ENCODE results near the gene CDYL.

CDYL gene

GRCh38 chr6:4935975-4936680 lies 159.9 kb downstream of the CDYL start:
- DNase-seq (ENCODE audit: low read depth in 2 of 2) = no peak

GRCh38 chr6:4936681-4937041 lies 160.5 kb downstream of the CDYL start:
- DNase-seq (ENCODE audit: low read depth in 2 of 2) = no peak

DNA sequence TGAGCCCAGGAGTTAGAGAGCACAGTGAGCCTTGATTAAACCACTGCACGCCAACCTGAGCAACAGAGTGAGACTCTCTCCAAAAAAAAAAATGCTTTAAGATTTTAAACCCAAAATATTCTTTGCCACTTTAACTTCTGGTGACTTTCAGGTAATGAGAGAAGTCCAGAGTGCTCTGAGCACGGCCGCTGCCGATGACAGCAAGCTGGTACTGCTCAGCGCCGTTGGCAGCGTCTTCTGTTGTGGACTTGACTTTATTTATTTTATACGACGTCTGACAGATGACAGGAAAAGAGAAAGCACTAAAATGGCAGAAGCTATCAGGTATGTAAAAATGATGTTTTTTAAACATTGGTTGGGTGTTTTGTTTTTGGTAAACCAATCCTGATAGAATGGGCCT lies 161.2 kb downstream of the CDYL start:
- DNase-seq (ENCODE audit: low read depth in 2 of 2) = no peak

DNA sequence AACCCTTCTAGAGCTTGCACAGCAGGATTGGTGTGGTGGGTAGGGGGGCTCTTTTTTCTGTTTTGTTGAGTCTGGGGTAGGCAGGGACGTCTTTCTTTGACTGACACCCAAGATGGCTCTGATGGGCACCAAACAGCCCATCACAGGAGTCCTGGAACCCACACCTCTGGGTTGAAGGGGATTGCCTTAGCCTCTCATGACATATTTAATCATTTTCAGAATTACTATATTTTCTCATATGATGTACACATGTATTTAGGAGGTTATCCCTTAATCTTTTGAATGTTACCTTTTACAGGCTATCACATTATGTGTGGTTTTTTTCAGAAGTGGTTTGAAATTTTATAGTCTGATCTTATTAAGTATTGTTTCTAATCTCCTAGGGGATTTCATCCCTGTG lies 163.0 kb downstream of the CDYL start:
- DNase-seq (ENCODE audit: low read depth in 2 of 2) = no peak

- no peak for DNase-seq (ENCODE audit: low read depth in 2 of 2)
Observed at GRCh38 chr6:4940416-4940815, 164.2 kb downstream of the CDYL start.

DNA sequence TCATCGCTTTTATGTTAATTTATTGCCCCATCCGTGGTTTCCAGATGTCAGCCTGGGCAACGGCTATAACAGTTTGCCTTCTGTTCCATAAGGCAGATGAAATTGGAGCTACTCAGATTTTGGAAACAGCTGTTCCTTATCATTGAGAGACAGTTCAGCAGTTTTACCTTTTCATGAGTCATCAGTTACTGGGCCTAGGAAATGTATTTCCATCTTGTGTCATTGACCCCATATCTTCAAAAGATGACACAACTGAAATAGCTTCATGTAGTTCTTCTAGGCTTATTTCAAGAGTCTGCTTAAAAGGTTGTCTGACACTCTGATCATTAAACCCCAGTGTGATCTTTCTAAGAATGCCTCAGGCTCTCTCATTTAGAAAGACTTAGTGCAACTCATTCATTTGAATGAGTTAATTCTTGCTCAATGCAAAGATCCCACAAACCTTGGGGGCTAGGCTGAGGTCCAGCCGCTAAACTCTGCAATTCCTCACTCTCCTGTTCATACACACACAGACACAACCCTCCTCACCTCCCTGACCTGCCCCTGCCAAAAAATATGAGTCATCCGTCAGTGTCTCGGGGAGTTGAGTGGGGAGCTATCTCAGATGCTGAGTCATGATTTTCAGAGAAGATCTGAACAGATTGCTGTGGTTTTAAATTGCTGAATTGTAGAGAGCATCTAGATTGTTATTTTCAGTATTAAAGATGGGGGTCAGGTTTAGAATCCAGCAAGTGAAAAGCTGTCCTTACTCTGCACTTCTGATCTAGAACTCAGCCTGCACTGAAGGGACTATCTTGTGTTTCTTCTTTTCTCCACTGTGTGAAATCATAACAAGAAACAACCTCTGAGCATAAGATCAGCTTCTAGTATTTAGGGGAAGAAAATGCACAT lies 165.8 kb downstream of the CDYL start:
- DNase-seq (ENCODE audit: low read depth in 2 of 2) = no peak

GRCh38 chr6:4942673-4943009 lies 166.4 kb downstream of the CDYL start:
- DNase-seq (ENCODE audit: low read depth in 2 of 2) = no peak

- DNase-seq (ENCODE audit: low read depth in 2 of 2) = no peak
Observed at GRCh38 chr6:4943716-4944115, 167.5 kb downstream of the CDYL start.

GRCh38 chr6:4944325-4944724 lies 168.1 kb downstream of the CDYL start:
- no peak for DNase-seq (ENCODE audit: low read depth in 2 of 2)

GRCh38 chr6:4946521-4946920 lies 170.3 kb downstream of the CDYL start:
- DNase-seq (ENCODE audit: low read depth in 2 of 2) = no peak

- no peak for DNase-seq (ENCODE audit: low read depth in 2 of 2)
Observed at GRCh38 chr6:4947716-4948115, 171.5 kb downstream of the CDYL start.

DNA sequence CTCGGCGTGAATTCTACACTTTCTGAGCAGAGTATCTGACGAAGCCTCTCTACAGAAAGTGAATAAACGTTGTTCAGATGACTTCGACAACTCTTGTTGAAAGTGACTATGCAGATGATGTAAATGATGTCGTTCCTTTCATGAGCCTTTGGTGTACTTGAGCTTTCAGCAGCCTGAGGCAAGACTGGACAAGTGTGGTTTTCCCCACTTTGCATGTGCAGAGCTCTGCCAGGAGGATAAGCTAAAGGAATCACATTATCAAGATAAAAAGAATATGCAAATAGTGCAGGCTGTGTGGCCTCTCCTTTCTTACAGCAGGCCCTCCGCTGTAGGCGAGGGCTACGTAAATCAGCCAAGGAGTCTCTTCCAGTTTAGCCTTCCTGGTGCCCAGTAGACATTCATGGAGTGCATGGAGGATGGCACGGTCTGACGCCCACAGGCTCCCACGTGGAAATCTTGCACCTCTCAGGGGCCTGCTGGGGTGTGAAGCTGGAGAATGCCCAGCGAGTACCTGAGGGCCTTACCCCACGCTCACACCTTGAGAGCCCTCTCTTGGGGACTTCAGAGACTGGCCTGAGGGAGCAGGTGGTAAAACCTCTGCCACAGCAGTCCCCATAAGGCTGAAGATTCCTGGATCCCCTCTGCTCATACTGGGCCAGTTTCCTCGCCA lies 172.7 kb downstream of the CDYL start:
- DNase-seq (ENCODE audit: low read depth in 2 of 2) = no peak

- no peak for DNase-seq (ENCODE audit: low read depth in 2 of 2)
Observed at GRCh38 chr6:4950076-4950475, 173.9 kb downstream of the CDYL start.

DNA sequence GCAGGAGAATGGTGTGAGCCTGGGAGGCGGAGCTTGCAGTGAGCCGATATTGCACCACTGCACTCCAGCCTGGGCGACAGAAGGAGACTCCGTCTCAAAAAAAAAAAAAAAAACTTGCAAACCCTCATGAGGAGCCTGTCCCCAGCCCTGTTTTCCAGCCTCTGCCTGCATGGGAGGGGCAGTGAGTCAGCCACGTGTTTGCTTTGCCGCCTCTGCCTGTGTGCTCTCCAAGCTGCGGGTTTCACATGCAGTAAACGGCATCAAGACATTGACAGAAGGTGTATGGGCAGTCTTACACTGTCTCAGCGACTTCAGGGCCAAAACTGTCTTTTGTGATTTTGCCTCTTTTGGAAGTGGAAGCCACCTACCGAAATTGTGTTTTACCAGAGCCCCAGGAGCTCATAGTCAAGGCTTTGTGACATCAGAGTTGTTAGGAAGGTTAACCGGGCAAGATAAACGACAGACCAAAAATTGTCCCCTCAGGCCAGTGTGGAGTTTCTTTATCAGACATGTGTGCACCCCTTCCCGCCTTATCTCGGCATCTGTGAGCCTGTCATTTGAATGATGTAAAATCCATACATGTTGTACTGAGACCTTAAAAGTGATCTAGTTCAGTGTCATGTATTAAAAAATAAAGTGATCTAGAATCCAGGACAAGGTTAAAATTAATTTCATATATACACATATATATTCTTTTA lies 174.8 kb downstream of the CDYL start:
- DNase-seq (ENCODE audit: low read depth in 2 of 2) = no peak

DNA sequence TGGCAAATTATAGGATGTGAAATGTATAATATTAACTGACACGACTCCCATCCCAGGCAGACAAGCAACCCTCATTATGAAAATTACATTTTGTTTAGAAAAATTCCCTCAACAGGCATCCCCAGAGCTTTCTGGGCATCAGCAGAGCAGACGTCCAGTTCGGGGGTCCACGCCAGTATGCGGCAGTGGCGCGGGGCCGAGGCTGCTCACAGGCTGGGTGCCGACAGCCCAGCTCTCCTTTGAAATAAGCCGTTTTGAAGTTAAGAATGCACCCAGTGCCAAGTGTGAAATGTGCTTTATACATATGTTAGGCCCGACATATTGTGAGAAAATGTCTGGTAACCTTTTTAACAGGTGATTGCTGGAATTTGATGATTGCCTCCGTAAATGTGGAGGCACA lies 177.2 kb downstream of the CDYL start:
- DNase-seq (ENCODE audit: low read depth in 2 of 2) = no peak

- no peak for DNase-seq (ENCODE audit: low read depth in 2 of 2)
Observed at GRCh38 chr6:4956625-4957024, 180.4 kb downstream of the CDYL start.

- no peak for DNase-seq (ENCODE audit: low read depth in 2 of 2)
Observed at GRCh38 chr6:4957521-4958231, 181.5 kb downstream of the CDYL start.

GRCh38 chr6:4958624-4959023 lies 182.4 kb downstream of the CDYL start:
- no peak for DNase-seq (ENCODE audit: low read depth in 2 of 2)

DNA sequence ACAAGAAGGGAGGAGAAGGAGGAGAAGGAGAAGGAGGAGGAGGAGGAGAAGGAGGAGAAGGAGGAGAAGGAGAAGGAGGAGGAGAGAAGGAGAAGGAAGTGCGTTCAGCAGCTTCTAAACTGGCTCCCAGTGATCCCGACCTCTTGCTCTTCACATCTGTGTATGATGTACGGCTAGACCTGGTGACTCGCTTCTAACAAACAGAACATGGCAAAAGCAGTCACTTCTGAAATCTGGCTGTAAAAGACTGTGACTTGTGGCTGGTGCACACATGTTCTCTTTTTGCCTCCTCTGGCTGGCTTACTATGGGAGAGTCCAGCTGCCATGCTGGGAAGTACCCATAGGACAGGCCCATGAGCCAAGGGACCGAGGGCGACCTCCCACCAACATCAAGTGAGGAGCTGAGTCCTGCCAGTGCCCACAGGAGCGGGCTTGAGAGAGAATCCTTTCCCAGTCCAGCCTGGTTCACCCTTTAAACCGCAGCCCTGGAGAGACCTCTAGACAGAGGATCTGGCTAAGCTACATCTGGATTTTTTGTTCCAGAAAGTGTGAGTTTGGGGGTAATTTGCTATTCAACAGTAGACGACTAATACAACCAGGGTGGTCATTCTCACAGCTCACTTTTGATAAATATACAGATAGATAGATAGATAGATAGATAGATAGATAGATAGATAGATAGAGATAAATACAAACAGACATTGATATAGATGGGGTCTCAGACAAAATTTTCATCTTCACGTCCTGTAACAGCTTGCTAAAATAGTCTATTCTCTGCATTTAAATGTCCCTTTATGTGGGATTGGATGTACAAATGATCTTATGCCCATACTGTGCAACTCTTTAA lies 185.3 kb downstream of the CDYL start:
- no peak for DNase-seq (ENCODE audit: low read depth in 2 of 2)

GRCh38 chr6:4962905-4963304 lies 186.7 kb downstream of the CDYL start:
- DNase-seq (ENCODE audit: low read depth in 2 of 2) = no peak
